ENCODE results near the gene TPRA1. TPM values are rescaled to one million over a fixed set of nuclear protein-coding genes. Genes with fewer than 3 reads are reported as not detected.

The TPRA1 gene
- total and polyA plus RNA-seq, 9 of the 15 experiments (the other 6 are each of a cell fraction or from before 2014, with no cell fraction given), result 0.66 to 21.5 (median 11.1) TPM

DNA sequence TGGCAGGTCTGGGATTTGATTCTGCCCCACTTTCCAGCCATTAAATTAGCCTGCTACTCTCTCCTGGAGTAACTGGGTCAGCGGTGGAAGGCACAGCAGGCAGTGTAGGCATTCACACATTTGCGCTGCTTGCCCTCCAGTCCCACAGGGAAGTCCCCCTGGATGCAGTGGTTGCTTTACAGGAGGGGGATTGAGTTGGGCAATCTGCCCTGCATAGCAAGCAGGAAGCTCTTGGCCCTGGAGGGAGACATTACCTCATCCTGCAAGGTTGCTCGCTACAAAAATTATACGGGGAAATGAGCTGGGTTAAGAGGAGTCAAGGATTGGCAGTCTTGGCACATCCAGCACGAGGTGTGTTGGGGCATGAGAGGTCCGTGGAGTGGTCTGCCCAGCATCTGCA, 22.4 kb upstream of the TPRA1 start:
- Histone ChIP-seq H3K9me3 (replicated peaks; ENCODE audit: control insufficient read depth, insufficient read depth, low read depth, low read length) (no peaks in the 10 kb centered on the region), H3K4me1 (replicated peaks in 1 of 2; ENCODE audit: control insufficient read depth in 2 of 2, insufficient read depth in 2 of 2, low read length in 2 of 2) (no peaks in the 10 kb centered on the region), H3K9me1 (ENCODE audit: control insufficient read depth, insufficient read depth, low read length) (no peaks in the 10 kb centered on the region), H3K27ac (ENCODE audit: extremely low read depth, low read depth, low read length) (no peak overlapping the region), H3K36me3 (ENCODE audit: control insufficient read depth, insufficient read depth, low read length) (peaks cover 96% of the 10 kb centered on the region; the same call in 2 of the 3 replicates), H3K4me2 (ENCODE audit: insufficient read depth, low read length) (no peak overlapping the region), H4K20me1 (replicated peaks; ENCODE audit: control insufficient read depth, insufficient read depth, low read length) (no peaks in the 10 kb centered on the region; the same call in none of the 2 replicates), H3K79me2 (ENCODE audit: control insufficient read depth, insufficient read depth, low read length) (no peaks in the 10 kb centered on the region; the same call in 1 of the 3 replicates), H3K9ac (ENCODE audit: insufficient read depth in 1 of 2, low read depth in 2 of 2, low read length in 2 of 2) (no peak overlapping the region), H3K4me3 (no peak overlapping the region), H3K27me3 (ENCODE audit: control insufficient read depth in 2 of 2, insufficient read depth in 2 of 2, low read length in 2 of 2) (no peaks in the 10 kb centered on the region), H2AFZ (ENCODE audit: low read depth, low read length) (no peak overlapping the region)
- POLR2A ChIA-PET, result interaction anchor here (0.6 to 3.4 kb wide), 3 partner anchors 8 to 15 kb away, joined by 3 to 18 read pairs (median 4); partner anchors contain the start of gene MCM2
- intact Hi-C loops (cut with micrococcal nuclease), result no loop called here
- BruUV-seq (replicated peaks), result no TSS peak
- WGBS (ENCODE audit: insufficient coverage, low coverage, missing lambda C conversion rate), result 94% methylated on average over 6 of the region's 6 CpGs
- in situ Hi-C loops (cut with MboI), result no loop called here
- no peak for FAIRE-seq
- no peak for DNase-seq (ENCODE audit: extremely low read depth in 1 of 4, low spot score in 3 of 4)
- no peak for ATAC-seq
- no peak for TF ChIP-seq RBM25 (IDR thresholded peaks at IDR 0.05; ENCODE audit: low read depth, low read length, severe bottlenecking)
- TF ChIP-seq HDAC1 (IDR thresholded peaks at IDR 0.05), result no peak
- TF ChIP-seq ESRRA (IDR thresholded peaks at IDR 0.05; ENCODE audit: borderline replicate concordance, low read depth), result no peak
- TF ChIP-seq MTA3 (IDR thresholded peaks at IDR 0.05; ENCODE audit: borderline replicate concordance), result no peak
- TF ChIP-seq, protein P1, sequence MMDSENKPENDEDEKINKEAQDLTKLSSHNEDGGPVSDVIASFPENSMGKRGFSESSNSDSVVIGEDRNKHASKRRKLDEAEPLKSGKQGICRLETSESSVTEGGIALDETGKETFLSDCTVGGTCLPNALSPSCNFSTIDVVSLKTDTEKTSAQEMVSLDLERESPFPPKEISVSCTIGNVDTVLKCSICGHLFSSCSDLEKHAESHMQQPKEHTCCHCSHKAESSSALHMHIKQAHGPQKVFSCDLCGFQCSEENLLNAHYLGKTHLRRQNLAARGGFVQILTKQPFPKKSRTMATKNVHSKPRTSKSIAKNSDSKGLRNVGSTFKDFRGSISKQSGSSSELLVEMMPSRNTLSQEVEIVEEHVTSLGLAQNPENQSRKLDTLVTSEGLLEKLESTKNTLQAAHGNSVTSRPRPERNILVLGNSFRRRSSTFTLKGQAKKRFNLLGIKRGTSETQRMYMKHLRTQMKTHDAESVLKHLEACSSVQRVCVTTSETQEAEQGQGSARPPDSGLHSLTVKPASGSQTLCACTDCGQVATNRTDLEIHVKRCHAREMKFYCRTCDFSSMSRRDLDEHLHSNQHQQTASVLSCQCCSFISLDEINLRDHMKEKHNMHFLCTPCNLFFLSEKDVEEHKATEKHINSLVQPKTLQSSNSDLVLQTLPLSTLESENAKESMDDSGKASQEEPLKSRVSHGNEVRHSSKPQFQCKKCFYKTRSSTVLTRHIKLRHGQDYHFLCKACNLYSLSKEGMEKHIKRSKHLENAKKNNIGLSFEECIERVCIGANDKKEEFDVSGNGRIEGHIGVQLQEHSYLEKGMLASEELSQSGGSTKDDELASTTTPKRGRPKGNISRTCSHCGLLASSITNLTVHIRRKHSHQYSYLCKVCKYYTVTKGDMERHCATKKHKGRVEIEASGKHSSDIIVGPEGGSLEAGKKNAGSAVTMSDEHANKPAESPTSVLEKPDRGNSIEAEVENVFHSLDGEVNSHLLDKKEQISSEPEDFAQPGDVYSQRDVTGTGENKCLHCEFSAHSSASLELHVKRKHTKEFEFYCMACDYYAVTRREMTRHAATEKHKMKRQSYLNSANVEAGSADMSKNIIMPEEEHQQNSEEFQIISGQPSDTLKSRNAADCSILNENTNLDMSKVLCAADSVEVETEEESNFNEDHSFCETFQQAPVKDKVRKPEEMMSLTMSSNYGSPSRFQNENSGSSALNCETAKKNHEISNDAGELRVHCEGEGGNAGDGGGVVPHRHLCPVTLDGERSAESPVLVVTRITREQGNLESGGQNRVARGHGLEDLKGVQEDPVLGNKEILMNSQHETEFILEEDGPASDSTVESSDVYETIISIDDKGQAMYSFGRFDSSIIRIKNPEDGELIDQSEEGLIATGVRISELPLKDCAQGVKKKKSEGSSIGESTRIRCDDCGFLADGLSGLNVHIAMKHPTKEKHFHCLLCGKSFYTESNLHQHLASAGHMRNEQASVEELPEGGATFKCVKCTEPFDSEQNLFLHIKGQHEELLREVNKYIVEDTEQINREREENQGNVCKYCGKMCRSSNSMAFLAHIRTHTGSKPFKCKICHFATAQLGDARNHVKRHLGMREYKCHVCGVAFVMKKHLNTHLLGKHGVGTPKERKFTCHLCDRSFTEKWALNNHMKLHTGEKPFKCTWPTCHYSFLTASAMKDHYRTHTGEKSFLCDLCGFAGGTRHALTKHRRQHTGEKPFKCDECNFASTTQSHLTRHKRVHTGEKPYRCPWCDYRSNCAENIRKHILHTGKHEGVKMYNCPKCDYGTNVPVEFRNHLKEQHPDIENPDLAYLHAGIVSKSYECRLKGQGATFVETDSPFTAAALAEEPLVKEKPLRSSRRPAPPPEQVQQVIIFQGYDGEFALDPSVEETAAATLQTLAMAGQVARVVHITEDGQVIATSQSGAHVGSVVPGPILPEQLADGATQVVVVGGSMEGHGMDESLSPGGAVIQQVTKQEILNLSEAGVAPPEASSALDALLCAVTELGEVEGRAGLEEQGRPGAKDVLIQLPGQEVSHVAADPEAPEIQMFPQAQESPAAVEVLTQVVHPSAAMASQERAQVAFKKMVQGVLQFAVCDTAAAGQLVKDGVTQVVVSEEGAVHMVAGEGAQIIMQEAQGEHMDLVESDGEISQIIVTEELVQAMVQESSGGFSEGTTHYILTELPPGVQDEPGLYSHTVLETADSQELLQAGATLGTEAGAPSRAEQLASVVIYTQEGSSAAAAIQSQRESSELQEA (IDR thresholded peaks at IDR 0.05; ENCODE audit: low read depth), result no peak
- no peak for TF ChIP-seq SRF (CRISPR knock-in tag; IDR thresholded peaks at IDR 0.05)
- TF ChIP-seq, protein P2, sequence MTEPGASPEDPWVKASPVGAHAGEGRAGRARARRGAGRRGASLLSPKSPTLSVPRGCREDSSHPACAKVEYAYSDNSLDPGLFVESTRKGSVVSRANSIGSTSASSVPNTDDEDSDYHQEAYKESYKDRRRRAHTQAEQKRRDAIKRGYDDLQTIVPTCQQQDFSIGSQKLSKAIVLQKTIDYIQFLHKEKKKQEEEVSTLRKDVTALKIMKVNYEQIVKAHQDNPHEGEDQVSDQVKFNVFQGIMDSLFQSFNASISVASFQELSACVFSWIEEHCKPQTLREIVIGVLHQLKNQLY (CRISPR knock-in tag; conservative IDR thresholded peaks at IDR 0.05), result no peak
- no peak for TF ChIP-seq RNF2 (IDR thresholded peaks at IDR 0.05)
- TF ChIP-seq, protein P3, sequence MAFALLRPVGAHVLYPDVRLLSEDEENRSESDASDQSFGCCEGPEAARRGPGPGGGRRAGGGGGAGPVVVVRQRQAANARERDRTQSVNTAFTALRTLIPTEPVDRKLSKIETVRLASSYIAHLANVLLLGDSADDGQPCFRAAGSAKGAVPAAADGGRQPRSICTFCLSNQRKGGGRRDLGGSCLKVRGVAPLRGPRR (CRISPR knock-in tag; IDR thresholded peaks at IDR 0.05), result no peak
- no peak for TF ChIP-seq ESRRB (CRISPR knock-in tag; IDR thresholded peaks at IDR 0.05; ENCODE audit: borderline replicate concordance)
- CTCF ChIA-PET (ENCODE audit: low intra/inter-chr PET ratio), result no interaction called here
